Superior temporal gyrus (tissue), 1 donor: ENCODE data around the gene ULK4.

Source experiments
- DNase-seq: peaks from one replicate; pipeline ENCODE4 v3.0.0-alpha.2; 2016; ENCODE audit errors: extremely low spot score

ULK4 gene

GRCh38 chr3:41198046-41198445, 763.9 kb downstream of the ULK4 start:
- no peak for DNase-seq
